T-helper 2 cell (primary cell): ENCODE results near the gene PGLYRP3.

ENCODE experiments used
- DNase-seq, 5 experiments: peaks; one replicate each; pipeline versions ENCODE4 v3.0.0 to v3.0.0-alpha.2; 2012 to 2022

PGLYRP3 gene

DNA sequence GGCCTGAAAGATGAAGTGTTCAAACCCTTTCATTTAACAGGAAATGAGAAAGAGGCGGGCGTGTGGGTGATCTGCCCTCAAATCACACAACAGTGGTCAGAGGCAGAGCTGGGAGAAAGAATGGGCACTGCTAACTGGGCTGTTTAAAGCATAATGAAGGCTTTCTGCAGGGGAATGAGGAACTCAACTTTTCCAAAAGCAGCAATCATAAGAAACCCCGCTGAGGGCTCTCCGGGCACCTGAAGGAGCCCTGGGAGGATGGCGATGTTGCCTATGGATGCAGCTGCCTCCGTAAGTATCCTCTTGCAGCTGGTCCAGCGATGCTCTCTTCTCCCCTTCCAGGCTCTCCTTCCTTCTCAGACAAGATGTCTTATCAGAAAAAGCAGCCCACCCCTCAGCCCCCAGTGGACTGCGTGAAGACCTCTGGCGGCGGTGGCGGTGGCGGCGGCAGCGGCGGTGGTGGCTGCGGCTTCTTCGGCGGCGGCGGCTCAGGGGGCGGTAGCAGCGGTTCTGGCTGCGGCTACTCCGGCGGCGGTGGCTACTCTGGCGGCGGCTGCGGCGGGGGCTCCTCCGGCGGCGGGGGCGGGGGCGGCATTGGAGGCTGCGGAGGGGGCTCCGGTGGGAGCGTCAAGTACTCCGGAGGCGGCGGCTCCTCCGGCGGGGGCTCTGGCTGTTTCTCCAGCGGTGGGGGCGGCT is 52.0 kb downstream of the PGLYRP3 start:
- DNase-seq, result peak in 1 of 5 experiments; percentile 67

DNA sequence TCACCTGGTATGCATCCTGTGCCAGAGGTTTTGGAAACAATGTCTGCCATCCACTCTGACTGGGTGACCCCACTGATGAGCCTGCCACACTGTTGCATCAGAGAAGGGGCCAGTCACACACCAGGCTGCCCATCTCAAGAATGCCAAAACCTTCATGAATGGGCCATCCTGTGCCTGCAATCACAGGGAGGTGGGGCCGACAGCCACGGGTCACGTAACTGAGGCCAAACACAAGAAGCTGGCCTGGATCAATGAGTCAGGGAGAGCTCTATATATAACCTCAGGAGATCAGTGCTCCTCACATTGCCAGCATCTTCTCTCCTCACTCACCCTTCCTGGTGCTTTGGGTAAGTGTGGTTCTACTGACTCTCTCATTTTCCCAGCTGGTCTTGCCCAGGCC is 53.4 kb downstream of the PGLYRP3 start, which contains the start of gene LORICRIN:
Gene LORICRIN, plus strand, starts transcription at position 301 of the 400 bp plus-strand sequence. CDS start 1,263 bp downstream, outside the sequence.
- DNase-seq, result no peak

DNA sequence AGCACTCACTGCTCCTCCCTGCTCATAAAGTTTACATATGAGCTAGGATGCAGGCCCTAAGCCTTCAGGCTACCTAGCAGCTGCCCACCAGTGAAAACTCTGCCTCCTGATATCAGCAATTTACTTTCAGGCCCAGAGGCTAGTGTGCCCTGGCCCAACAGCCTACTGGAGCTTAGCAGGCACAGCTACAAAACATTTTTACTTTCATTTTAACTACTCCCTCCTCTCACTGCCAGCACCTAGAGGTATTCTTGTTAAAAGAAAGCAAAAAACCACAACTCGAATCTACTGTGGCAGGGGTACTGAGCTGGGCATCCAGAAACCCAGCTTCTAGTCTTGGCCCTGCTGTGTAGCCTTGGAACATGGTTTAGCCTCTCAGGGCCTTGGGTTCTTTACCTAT is 59.1 kb downstream of the PGLYRP3 start:
- DNase-seq, result peak in 1 of 5 experiments; percentile 83

DNA sequence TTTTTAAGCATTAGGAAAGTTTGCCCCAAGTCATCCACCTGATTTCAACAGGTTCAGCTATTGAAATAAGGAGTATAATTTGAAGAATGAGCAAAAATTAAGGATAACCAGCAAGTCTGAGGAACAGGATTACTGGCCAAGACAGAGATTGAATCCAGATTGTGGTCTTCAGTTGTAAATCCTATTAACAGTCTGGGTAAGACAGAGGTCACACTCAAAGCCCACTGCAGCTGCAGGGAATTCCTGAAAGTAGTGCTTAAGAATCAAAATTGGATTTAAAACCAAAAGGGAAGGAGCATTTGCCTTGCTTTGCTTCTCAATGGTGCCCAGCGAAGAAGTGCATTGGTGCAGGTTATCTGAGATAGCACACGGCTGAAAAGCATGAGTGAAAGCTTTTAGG is 59.7 kb downstream of the PGLYRP3 start:
- DNase-seq, result no peak

DNA sequence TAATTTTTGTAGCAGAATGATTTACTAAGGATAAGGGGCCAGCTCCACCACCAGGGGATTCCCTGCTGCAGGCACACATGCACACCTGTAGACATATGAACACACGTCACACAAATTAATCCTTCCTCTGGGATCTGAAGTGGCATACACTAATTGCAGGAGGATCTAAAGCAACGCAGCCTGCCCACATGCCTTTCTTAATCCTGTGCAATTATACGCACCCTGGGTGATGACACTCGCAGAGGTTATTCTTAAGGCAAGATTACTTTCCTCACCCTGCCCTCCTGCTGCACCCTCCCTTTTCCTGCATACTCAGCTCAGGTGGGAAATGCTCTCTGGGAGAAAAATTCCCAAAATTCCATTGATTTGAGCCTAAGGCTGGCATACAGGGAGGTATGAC is 60.8 kb downstream of the PGLYRP3 start:
- DNase-seq, result no peak

DNA sequence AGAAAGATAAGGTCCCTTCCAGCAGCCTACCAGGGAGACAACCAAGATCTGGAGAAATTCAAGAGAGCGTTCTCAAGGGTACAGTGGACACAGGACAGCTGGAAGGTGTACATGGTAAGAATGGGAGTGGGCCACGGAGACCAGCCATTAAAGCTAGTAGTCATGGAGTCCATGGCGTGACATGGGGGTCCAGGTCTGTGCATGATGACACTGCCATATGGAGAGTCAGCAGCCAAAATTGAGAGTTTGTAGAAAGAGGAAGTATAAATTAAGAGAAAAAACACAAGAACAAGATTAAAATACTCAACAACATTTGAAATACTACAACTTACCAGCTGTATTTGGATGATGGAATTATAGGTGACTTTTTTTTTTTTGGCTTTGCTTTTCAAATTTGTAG is 61.2 kb downstream of the PGLYRP3 start:
- no peak for DNase-seq

DNA sequence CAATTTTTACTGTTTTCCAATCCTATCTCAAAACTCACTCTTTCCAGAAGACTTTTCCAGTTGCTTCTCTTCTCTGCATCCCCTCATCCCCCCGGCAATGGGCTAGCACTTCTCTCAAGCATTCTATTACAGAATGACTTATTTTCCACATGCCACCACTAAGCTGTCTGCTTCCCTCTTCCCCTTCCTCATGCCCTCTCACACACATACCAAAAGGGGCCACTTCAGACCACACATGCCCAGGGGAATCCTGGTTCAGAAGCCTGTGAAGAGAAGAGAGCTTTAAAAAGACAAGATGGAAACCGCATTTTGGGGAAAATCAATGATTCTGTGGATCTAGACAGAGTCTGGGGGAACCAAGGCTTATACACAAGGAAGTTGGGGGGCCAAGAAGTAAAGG is 61.7 kb downstream of the PGLYRP3 start:
- DNase-seq, result no peak

DNA sequence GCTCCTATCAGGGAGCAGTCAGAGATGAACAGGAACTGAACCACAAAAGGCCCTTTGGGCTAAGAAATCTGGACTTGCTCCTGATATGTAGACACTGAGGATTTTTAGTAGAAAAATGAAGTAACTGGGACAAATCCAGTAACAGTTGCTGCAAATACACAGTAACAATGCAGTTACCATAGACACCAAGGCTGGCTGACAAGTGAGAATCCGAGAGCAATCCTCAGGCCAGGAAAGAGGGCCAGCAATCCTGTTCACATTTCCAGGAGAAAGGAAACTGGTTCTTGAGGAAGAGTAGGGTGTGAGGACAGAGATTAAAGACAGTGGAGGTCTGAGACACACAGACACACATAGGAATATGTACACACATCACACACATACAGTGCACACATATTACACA is 62.6 kb downstream of the PGLYRP3 start:
- no peak for DNase-seq

DNA sequence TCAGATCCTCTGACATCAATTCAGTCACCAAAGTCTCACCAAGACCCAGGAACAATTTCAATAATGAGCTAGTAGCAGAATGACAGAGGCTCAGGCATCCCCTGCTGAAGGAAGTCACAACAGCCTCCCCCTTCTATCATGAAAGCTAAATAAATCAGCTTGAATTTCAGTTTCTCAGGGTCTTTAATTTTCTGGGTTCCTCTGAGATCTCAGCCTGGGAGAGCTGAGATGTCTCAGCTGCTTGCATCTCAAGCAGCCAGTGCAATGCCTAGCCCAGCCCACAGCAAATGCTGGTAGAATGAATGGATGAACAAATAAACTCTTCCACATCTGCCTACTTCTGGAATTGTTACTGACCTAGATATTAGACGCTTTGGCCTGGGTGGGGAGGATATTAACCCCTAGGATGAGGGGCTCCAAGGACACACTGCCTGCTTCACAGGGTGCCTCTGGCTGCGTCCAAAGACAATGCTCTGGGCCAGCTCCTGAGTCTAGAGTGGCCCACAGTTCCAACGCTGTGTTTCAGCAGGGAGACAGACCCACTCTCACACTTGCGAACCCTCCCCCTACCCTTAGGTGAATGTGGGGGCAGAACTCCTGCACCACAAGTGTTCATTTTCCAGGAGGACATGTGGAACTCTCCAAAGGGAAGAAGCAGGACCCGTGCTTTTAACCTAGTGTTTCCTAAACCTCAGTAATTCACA is 64.4 kb downstream of the PGLYRP3 start:
- no peak for DNase-seq
